OCI-LY7 (cell line): Measurements from ENCODE around the gene NOXA1. TPM values are rescaled to one million over a fixed set of nuclear protein-coding genes. Genes with fewer than 3 reads are reported as not detected.

Experiments
- BruUV-seq: library from RNA; stranded (reverse); fragments of 400-500 nt; replicated peaks from 2 replicates; lab custom pipeline; 2021; lab: Mats Ljungman, UMichigan
- CTCF ChIA-PET: fragments of 300-600 bp; sonication (Branson Sonifier 250); formaldehyde crosslinking; loops from one replicate; lab custom pipeline; 2022; ENCODE audit warnings: antibody characterized with exemption; ENCODE audit not compliant: unreplicated experiment; lab: Charles Lee
- POLR2A ChIA-PET: fragments of 300-600 bp; sonication (Branson Sonifier 250); formaldehyde crosslinking; loops from one replicate; lab custom pipeline; 2022; ENCODE audit warnings: antibody characterized with exemption; lab: Charles Lee
- DNase-seq: peaks from one replicate; pipeline ENCODE4 v3.0.0-alpha.2; 2015; ENCODE audit warnings: low spot score
- H2AFZ ChIP-seq: fragments of 200-600 bp; sonication (generic), shearing (Covaris generic); 2 replicates; pipeline ENCODE4 v1.6.1; 2014; ENCODE audit warnings: mild to moderate bottlenecking, antibody characterized with exemption, low read length, moderate library complexity
- H3K27ac ChIP-seq: fragments of 200-600 bp; sonication (generic); 2 replicates; pipeline ENCODE4 v1.5.1; 2014; ENCODE audit warnings: mixed run types, low read depth, mild to moderate bottlenecking, moderate library complexity, low read length, inconsistent platforms; ENCODE audit not compliant: poor library complexity, severe bottlenecking
- H3K36me3 ChIP-seq: fragments of 200-600 bp; sonication (generic); 2 replicates; pipeline ENCODE4 v1.6.1; 2014; ENCODE audit warnings: mild to moderate bottlenecking, antibody characterized with exemption, low read length, moderate library complexity, mixed read lengths; ENCODE audit not compliant: insufficient read depth
- H3K4me1 ChIP-seq: fragments of 200-600 bp; sonication (generic); 2 replicates; pipeline ENCODE4 v1.5.1; 2014; ENCODE audit warnings: mild to moderate bottlenecking, low read length; ENCODE audit not compliant: insufficient read depth, poor library complexity, severe bottlenecking
- H3K4me2 ChIP-seq: fragments of 200-600 bp; sonication (generic); 2 replicates; pipeline ENCODE4 v1.6.1; 2014; ENCODE audit warnings: mild to moderate bottlenecking, low read length
- H3K4me3 ChIP-seq: fragments of 200-600 bp; sonication (generic); 2 replicates; pipeline ENCODE4 v1.5.1; 2014; ENCODE audit warnings: mild to moderate bottlenecking, low read depth, low read length; ENCODE audit not compliant: poor library complexity, severe bottlenecking
- H3K79me2 ChIP-seq: fragments of 200-600 bp; sonication (generic); 2 replicates; pipeline ENCODE4 v1.6.1; 2016; ENCODE audit warnings: low read depth, mild to moderate bottlenecking, low read length, moderate library complexity, mixed read lengths; ENCODE audit not compliant: insufficient read depth
- H3K9me2 ChIP-seq: fragments of 200-600 bp; sonication (generic); 2 replicates; pipeline ENCODE4 v1.6.1; 2016; ENCODE audit warnings: mild to moderate bottlenecking, low read length, mixed read lengths; ENCODE audit not compliant: insufficient read depth
- H3K9me3 ChIP-seq: fragments of 200-600 bp; sonication (generic); 2 replicates; pipeline ENCODE4 v1.6.1; 2014; ENCODE audit warnings: mild to moderate bottlenecking, mixed run types, low read length, mixed read lengths
- H4K20me1 ChIP-seq: fragments of 200-600 bp; sonication (generic); 2 replicates; pipeline ENCODE4 v1.6.1; 2014; ENCODE audit warnings: mild to moderate bottlenecking, antibody characterized with exemption, low read length, moderate library complexity, mixed read lengths; ENCODE audit not compliant: insufficient read depth
- EZH2phosphoT487 ChIP-seq: fragments of 200-600 bp; sonication (generic); IDR thresholded peaks from 2 replicates; pipeline ENCODE4 v1.6.1; 2018; ENCODE audit warnings: low read depth, borderline replicate concordance, mild to moderate bottlenecking, mixed run types, antibody characterized with exemption, low read length, moderate library complexity, mixed read lengths
- intact Hi-C: fragments of 100-400 bp; cut with micrococcal nuclease; formaldehyde crosslinking; loops from one replicate; pipeline ENCODE4 v1.10.0; 2022; ENCODE audit not compliant: unreplicated experiment
- total RNA-seq, 2 experiments: library from RNA; depleted of rRNA in 1 of 2; stranded (reverse); fragments of >200 nt in 1 of 2; shearing (Covaris generic) in 1 of 2; gene quantifications; 2 replicates each; pipeline ENCODE4 v1.2.3, GENCODE V29; 2014 to 2022
- TF ChIP-seq, protein P1 (sequence below): fragments of 200-600 bp; sonication (generic); conservative IDR thresholded peaks from 2 replicates; pipeline ENCODE4 v1.5.1; 2014; ENCODE audit warnings: mild to moderate bottlenecking, antibody characterized with exemption, low read length, moderate library complexity, mixed read lengths

NOXA1 gene
- total RNA-seq, 2 experiments from 2014 or later, result not detected

DNA sequence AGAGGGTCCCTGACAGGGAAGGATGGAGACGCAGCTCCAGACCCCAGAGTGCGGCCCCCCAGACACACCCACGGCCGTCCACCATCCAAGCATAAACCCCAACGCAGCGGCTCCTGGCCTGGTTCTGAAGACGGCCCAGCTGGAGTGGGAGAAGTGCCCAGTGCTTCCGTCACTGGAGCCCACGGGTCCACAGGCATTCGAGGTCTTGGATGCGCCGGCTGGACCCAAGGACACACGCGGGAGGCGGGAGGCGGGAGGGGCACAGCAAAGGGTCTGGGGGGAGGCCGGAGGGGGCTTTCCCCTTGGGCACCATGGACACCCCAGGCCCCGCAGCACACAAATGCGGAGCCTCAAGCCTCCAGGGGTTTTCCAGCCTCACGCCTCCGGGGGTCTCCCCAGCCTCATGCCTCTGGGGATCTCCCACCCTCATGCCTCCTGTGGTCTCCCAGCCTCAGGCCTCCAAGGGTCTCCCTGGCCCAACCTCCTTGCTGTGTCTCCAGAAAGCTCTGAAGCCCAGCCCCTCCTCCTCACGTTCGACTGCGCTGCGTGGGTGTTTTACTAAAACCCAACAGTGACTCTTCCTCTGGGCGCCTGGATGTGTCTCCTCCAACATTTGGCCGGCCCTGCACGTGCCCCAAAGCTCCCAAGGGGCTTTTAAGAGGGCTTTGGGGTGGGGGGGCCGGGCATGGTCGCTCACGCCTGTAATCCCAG is 15.4 kb upstream of the NOXA1 start:
- ChIA-PET POLR2A (interaction anchor here (0.6 kb wide), 1 partner anchor 161 kb away, joined by 3 read pairs; no protein-coding TSS in a partner anchor), CTCF (no interaction called here)
- DNase-seq, result no peak
- H3K4me1 ChIP-seq, result no peaks in the 10 kb centered on the region
- no peaks in the 10 kb centered on the region for H3K9me3 ChIP-seq
- no peaks in the 10 kb centered on the region for H3K79me2 ChIP-seq
- intact Hi-C loops, result no loop called here
- no peak overlapping the region for H3K4me3 ChIP-seq
- no peaks in the 10 kb centered on the region for H3K36me3 ChIP-seq
- no peak overlapping the region for H2AFZ ChIP-seq
- H3K4me2 ChIP-seq, result no peak overlapping the region
- no TSS peak for BruUV-seq
- H4K20me1 ChIP-seq, result no peaks in the 10 kb centered on the region
- no peak overlapping the region for H3K27ac ChIP-seq
- TF ChIP-seq, protein P1, sequence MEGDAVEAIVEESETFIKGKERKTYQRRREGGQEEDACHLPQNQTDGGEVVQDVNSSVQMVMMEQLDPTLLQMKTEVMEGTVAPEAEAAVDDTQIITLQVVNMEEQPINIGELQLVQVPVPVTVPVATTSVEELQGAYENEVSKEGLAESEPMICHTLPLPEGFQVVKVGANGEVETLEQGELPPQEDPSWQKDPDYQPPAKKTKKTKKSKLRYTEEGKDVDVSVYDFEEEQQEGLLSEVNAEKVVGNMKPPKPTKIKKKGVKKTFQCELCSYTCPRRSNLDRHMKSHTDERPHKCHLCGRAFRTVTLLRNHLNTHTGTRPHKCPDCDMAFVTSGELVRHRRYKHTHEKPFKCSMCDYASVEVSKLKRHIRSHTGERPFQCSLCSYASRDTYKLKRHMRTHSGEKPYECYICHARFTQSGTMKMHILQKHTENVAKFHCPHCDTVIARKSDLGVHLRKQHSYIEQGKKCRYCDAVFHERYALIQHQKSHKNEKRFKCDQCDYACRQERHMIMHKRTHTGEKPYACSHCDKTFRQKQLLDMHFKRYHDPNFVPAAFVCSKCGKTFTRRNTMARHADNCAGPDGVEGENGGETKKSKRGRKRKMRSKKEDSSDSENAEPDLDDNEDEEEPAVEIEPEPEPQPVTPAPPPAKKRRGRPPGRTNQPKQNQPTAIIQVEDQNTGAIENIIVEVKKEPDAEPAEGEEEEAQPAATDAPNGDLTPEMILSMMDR, result no peak
- no peak for TF ChIP-seq EZH2phosphoT487
- no peaks in the 10 kb centered on the region for H3K9me2 ChIP-seq

DNA sequence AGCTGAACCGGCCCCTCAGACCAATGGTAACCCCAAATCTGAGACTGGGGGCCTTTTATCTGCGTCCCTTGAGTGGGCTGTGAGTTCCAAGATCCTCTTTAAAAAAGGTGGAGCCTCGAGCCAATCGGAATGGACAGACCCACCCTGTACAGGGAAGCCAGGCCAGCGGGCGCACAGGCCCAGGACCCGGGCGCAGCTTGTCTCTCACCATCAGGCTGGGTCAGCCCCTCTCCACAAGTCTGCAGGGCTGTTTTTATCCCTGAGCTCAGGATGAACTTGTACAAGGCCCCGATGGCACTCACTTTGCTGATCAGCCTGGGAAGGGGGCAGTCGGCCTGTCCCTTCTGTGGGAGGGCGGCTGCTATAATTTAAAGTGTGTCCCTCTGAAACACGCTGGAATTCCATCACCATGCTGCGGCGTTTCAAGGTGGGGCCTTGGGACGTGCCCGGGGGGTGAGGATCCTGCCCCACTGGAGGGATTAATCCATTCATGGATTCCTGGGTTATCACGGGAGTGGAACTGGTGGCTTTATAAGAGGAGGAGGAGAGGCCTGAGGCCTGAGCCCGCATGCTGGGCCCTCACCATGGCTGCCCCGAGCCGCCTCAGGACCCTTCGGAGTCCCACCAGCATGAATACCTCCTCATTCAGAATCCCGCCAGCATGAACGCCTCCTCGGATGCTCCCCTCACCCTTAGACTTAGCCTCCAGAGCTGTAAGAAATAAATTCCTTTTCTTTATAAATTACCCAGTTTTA is 14.4 kb upstream of the NOXA1 start:
- H3K27ac ChIP-seq, result no peak overlapping the region
- H3K9me2 ChIP-seq, result no peaks in the 10 kb centered on the region
- no peaks in the 10 kb centered on the region for H3K36me3 ChIP-seq
- intact Hi-C loops, result no loop called here
- H3K79me2 ChIP-seq, result no peaks in the 10 kb centered on the region
- no TSS peak for BruUV-seq
- H3K4me2 ChIP-seq, result no peak overlapping the region
- H2AFZ ChIP-seq, result no peak overlapping the region
- ChIA-PET CTCF (no interaction called here), POLR2A (no interaction called here)
- TF ChIP-seq, protein P1, result no peak
- TF ChIP-seq EZH2phosphoT487, result no peak
- DNase-seq, result no peak
- peaks cover 8% of the 10 kb centered on the region for H3K4me1 ChIP-seq
- H4K20me1 ChIP-seq, result no peaks in the 10 kb centered on the region
- no peak overlapping the region for H3K4me3 ChIP-seq
- H3K9me3 ChIP-seq, result no peaks in the 10 kb centered on the region
